ENCODE results near the gene MAPK6.

DNA sequence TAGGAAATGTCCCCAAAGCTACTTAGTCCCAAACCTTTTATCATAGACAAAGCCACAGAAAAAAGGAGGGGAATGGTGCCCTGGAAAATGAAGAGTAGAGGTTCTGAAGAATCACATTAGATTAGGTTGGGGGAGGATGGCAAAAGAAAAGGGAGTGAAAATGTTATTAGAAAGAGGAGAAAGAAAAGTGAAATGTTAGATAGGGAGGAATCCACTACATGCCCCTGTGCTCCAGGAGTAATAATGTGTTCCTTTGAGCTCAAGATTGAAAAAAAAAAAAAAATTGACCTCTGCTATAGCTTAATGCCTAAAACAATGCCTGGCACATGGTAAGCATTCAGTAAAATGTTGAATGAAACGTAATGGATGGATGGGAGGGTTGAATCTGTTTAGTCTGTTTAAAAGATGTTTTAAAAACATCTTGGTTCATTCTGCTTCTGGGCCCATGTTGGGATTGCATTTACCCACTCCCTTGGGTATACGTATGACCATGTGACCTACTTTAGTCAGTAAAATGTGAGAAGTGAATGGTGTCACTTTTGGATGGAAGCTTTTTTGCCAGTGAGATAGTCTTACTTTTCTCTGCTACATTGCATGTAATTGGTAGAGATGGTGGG lies 19.0 kb downstream of the MAPK6 start:
- no peak for TF ChIP-seq EZH2 (IDR thresholded peaks at IDR 0.05; ENCODE audit: low read length)
- TF ChIP-seq, protein P1, sequence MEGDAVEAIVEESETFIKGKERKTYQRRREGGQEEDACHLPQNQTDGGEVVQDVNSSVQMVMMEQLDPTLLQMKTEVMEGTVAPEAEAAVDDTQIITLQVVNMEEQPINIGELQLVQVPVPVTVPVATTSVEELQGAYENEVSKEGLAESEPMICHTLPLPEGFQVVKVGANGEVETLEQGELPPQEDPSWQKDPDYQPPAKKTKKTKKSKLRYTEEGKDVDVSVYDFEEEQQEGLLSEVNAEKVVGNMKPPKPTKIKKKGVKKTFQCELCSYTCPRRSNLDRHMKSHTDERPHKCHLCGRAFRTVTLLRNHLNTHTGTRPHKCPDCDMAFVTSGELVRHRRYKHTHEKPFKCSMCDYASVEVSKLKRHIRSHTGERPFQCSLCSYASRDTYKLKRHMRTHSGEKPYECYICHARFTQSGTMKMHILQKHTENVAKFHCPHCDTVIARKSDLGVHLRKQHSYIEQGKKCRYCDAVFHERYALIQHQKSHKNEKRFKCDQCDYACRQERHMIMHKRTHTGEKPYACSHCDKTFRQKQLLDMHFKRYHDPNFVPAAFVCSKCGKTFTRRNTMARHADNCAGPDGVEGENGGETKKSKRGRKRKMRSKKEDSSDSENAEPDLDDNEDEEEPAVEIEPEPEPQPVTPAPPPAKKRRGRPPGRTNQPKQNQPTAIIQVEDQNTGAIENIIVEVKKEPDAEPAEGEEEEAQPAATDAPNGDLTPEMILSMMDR (optimal IDR thresholded peaks at IDR 0.05 in 1 of 3, IDR thresholded peaks at IDR 0.05 in 1 of 3, conservative IDR thresholded peaks at IDR 0.05 in 1 of 3; ENCODE audit: extremely low read depth in 1 of 3, insufficient read depth in 2 of 3, low read length in 3 of 3): no peak
